CD4-positive, alpha-beta T cell treated with Interleukin-4 for 4 hours (primary cell): ENCODE data around the gene ISM1.

Source experiments
- DNase-seq: peaks from one replicate; pipeline ENCODE4 v3.0.0-alpha.2; 2020

ISM1 gene

GRCh38 chr20:13220904-13221297 lies at the start of gene ISM1:
Gene ISM1, plus strand, starts transcription at chr20:13221274. Its CDS starts 503 bp downstream, at chr20:13221777.
- peak; percentile 21 for DNase-seq

- no peak for DNase-seq
Measured at GRCh38 chr20:13173201-13173600, 47.9 kb upstream of the ISM1 start.

- DNase-seq = no peak
Measured at GRCh38 chr20:13174402-13174801, 46.7 kb upstream of the ISM1 start.

- DNase-seq = no peak
Measured at GRCh38 chr20:13180986-13181889, 39.8 kb upstream of the ISM1 start.

GRCh38 chr20:13183005-13183404 lies 38.1 kb upstream of the ISM1 start:
- DNase-seq = no peak

- no peak for DNase-seq
Measured at GRCh38 chr20:13186043-13186774, 34.9 kb upstream of the ISM1 start.

GRCh38 chr20:13187899-13188298 lies 33.2 kb upstream of the ISM1 start:
- DNase-seq = no peak

GRCh38 chr20:13199279-13199678 lies 21.8 kb upstream of the ISM1 start:
- no peak for DNase-seq

GRCh38 chr20:13200767-13201500 lies 20.1 kb upstream of the ISM1 start:
- DNase-seq = no peak

GRCh38 chr20:13202565-13202964 lies 18.5 kb upstream of the ISM1 start:
- DNase-seq = no peak

GRCh38 chr20:13205425-13205824 lies 15.6 kb upstream of the ISM1 start:
- no peak for DNase-seq

GRCh38 chr20:13205848-13206434 lies 15.1 kb upstream of the ISM1 start:
- DNase-seq = no peak

- DNase-seq = no peak
Measured at GRCh38 chr20:13207016-13207415, 14.1 kb upstream of the ISM1 start.

GRCh38 chr20:13211956-13212618 lies 9.0 kb upstream of the ISM1 start:
- no peak for DNase-seq

GRCh38 chr20:13212750-13213149 lies 8.3 kb upstream of the ISM1 start:
- no peak for DNase-seq

GRCh38 chr20:13213335-13213734 lies 7.7 kb upstream of the ISM1 start:
- no peak for DNase-seq

- no peak for DNase-seq
Measured at GRCh38 chr20:13216533-13216932, 4.5 kb upstream of the ISM1 start.

- DNase-seq = peak; percentile 8
Measured at GRCh38 chr20:13219327-13220193, 1.5 kb upstream of the ISM1 start.

- peak; percentile 8 for DNase-seq
Measured at GRCh38 chr20:13220194-13220903, 725 bp upstream of the ISM1 start.

- no peak for DNase-seq
Measured at GRCh38 chr20:13221313-13221672, 219 bp downstream of the ISM1 start.
